ENCODE data around the gene KCNH2. TPM values are rescaled to one million over a fixed set of nuclear protein-coding genes. Genes with fewer than 3 reads are reported as not detected.

Gene KCNH2
- total RNA-seq, 4 donors from 2014 or later, result 0.70 TPM; not detected in 3

DNA sequence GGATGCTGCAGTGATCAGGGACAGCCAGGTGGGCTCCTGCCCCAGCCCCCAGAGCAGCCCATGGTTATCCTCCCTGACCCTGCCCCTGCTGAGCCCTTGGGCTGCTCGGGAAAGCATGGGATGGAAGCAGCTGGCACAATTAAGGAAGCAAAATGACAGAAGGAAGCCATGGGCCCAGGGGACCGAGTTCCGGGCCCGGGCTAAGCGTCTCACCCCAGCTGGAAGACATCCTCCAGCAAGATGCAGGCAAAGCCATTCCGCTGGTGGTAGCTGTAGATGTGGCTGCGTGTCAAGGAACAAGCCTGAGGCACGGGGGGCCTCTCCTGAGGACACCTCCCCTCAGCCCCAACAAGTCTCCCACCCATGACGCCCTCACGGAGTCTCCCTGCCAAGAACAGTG is 45.1 kb upstream of the KCNH2 start:
- TF ChIP-seq EP300 (IDR thresholded peaks at IDR 0.05), result no peak
- TF ChIP-seq POLR2AphosphoS5 (IDR thresholded peaks at IDR 0.05), result no peak
- TF ChIP-seq, protein P1, sequence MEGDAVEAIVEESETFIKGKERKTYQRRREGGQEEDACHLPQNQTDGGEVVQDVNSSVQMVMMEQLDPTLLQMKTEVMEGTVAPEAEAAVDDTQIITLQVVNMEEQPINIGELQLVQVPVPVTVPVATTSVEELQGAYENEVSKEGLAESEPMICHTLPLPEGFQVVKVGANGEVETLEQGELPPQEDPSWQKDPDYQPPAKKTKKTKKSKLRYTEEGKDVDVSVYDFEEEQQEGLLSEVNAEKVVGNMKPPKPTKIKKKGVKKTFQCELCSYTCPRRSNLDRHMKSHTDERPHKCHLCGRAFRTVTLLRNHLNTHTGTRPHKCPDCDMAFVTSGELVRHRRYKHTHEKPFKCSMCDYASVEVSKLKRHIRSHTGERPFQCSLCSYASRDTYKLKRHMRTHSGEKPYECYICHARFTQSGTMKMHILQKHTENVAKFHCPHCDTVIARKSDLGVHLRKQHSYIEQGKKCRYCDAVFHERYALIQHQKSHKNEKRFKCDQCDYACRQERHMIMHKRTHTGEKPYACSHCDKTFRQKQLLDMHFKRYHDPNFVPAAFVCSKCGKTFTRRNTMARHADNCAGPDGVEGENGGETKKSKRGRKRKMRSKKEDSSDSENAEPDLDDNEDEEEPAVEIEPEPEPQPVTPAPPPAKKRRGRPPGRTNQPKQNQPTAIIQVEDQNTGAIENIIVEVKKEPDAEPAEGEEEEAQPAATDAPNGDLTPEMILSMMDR (IDR thresholded peaks at IDR 0.05), result no peak
- no peak for TF ChIP-seq POLR2A (IDR thresholded peaks at IDR 0.05)
- DNase-seq (ENCODE audit: low spot score in 2 of 2), result no peak
- H3K4me3 ChIP-seq, result no peak overlapping the region
- H3K27ac ChIP-seq, result no peak overlapping the region
- no peaks in the 10 kb centered on the region for H3K36me3 ChIP-seq
- no peaks in the 10 kb centered on the region for H3K9me3 ChIP-seq
- H3K27me3 ChIP-seq, result peaks cover 28% of the 10 kb centered on the region
- peaks cover 27% of the 10 kb centered on the region for H3K4me1 ChIP-seq
- WGBS, result 92% methylated on average over 5 of the region's 10 CpGs

DNA sequence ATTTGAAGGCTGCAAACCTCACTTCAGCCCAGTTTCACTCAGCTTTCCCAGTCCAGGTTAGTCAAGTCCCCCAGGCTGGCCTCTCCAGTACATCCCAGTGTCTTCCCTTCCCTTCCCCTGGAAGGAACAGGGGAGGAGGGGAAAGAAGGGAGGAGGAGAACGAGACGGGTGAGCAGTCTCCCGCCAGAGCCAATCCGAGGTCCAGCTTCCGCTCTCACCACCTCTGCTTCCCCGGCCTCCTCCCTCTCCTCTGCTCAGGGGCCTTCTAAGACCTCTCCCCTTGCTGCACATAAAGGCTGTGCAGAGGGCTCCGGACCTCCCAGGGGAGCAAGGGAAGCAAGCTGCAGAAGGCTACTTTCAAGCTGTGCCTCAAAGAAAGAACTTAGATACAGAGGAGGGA is 42.1 kb upstream of the KCNH2 start:
- WGBS, result 52% methylated on average over 7 of the region's 7 CpGs
- Histone ChIP-seq H3K27ac (no peak overlapping the region), H3K4me3 (no peak overlapping the region), H3K9me3 (no peaks in the 10 kb centered on the region), H3K27me3 (peaks cover 51% of the 10 kb centered on the region), H3K36me3 (no peaks in the 10 kb centered on the region), H3K4me1 (peaks cover 21% of the 10 kb centered on the region)
- no peak for DNase-seq (ENCODE audit: low spot score in 2 of 2)
- TF ChIP-seq POLR2AphosphoS5 (IDR thresholded peaks at IDR 0.05) (no peak), POLR2A (IDR thresholded peaks at IDR 0.05) (no peak), EP300 (IDR thresholded peaks at IDR 0.05) (no peak)
- TF ChIP-seq, protein P1 (IDR thresholded peaks at IDR 0.05), result no peak

DNA sequence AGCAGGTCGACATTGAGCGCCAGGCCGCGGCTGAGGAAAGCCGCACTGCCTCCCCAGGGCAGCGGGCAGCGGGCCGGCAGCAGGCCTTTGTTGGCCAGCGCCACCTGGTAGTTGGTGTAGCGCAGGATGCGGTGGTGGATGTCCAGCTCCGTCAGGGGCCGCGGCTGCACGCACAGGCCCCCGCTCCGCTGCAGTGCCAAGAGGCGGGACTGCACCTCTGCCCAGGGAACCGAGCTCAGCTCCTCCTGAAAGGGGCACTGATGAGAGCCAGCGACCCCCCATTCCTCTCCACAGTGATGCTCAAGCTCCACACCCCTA is 41.0 kb upstream of the KCNH2 start:
- no peaks in the 10 kb centered on the region for H3K36me3 ChIP-seq
- TF ChIP-seq EP300 (IDR thresholded peaks at IDR 0.05), result no peak
- no peak for TF ChIP-seq POLR2AphosphoS5 (IDR thresholded peaks at IDR 0.05)
- TF ChIP-seq, protein P1 (IDR thresholded peaks at IDR 0.05), result no peak
- no peak for TF ChIP-seq POLR2A (IDR thresholded peaks at IDR 0.05)
- peak overlapping the region; percentile 43 for H3K4me3 ChIP-seq
- 42% methylated on average over 12 of the region's 20 CpGs for WGBS
- H3K27me3 ChIP-seq, result peaks cover 52% of the 10 kb centered on the region
- no peaks in the 10 kb centered on the region for H3K9me3 ChIP-seq
- H3K4me1 ChIP-seq, result peaks cover 29% of the 10 kb centered on the region
- H3K27ac ChIP-seq, result no peak overlapping the region
- DNase-seq (ENCODE audit: low spot score in 2 of 2), result no peak

DNA sequence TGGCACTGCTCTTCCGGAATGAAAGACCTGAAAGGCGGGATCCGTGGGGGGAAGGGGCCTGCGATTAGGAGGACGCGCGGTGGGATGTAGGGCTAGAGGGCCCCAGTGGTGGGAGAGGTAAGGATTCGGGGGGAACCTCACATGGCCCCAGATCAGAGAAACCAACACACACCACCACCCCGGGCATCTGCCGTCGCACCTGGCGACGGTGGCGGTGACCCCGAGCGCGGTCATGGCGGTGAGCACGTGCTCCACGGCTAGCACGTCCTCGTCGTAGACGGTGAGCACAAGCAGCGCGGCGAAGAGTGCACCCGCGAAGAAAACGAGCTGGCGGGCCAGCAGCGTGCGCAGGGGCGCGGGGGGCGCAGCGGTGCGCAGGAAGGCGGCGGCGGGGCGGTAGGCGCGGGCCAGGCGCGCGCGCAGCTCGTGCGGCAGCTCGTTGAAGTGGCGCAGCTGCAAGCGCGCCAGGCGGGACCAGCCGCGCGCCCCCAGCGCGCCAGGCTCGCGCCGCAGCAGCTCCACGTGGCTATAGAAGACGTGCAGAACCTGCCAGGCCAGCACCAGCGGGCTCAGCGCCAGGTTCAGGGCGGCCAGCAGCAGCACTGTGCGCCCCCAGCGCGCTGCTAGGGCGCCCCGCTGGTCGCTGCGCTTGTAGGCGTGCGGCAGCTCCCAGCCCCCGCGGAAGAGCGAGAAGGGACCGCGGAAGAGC is 40.5 kb upstream of the KCNH2 start:
- H3K9me3 ChIP-seq, result no peaks in the 10 kb centered on the region
- 5% methylated on average over 27 of the region's 82 CpGs for WGBS
- H3K4me3 ChIP-seq, result peak overlapping the region; percentile 43
- DNase-seq (ENCODE audit: low spot score in 2 of 2), result no peak
- no peak overlapping the region for H3K27ac ChIP-seq
- H3K4me1 ChIP-seq, result peaks cover 35% of the 10 kb centered on the region
- no peaks in the 10 kb centered on the region for H3K36me3 ChIP-seq
- no peak for TF ChIP-seq POLR2A (IDR thresholded peaks at IDR 0.05)
- TF ChIP-seq, protein P1 (IDR thresholded peaks at IDR 0.05), result no peak
- peaks cover 55% of the 10 kb centered on the region for H3K27me3 ChIP-seq

DNA sequence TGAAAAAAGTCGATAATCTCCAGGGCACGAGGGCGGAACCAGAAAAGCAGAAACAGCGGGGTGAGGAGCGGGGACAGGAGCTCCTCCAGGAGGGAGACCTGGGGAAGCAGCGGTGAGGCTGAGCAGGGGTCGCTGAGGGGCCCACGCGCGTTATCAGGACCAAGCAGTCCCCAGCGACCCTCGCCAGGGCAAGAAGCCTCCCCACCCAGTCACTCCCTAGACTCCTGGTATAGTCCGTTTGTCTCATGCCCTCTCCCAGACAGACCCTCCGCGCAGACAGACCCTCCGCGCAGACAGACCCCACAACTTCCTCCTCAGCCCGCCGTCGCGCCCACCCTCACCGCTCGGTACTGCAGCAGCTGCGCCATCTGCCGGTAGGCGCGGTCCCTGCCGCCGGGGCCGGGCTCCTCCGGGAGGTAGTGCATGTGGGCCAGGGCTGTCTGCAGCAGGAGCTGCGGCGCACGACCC is 39.9 kb upstream of the KCNH2 start:
- TF ChIP-seq POLR2A (IDR thresholded peaks at IDR 0.05), result no peak
- TF ChIP-seq, protein P1 (IDR thresholded peaks at IDR 0.05), result peak; percentile 70 to 98
- TF ChIP-seq POLR2AphosphoS5 (IDR thresholded peaks at IDR 0.05), result no peak
- no peak for TF ChIP-seq EP300 (IDR thresholded peaks at IDR 0.05)
- DNase-seq (ENCODE audit: low spot score in 2 of 2), result peak in 1 of 2 donors; percentile 82
- H3K27me3 ChIP-seq, result peaks cover 61% of the 10 kb centered on the region
- H3K4me3 ChIP-seq, result peak overlapping the region; percentile 43
- H3K4me1 ChIP-seq, result peaks cover 40% of the 10 kb centered on the region
- H3K9me3 ChIP-seq, result no peaks in the 10 kb centered on the region
- WGBS, result 5% methylated on average over 14 of the region's 34 CpGs
- H3K27ac ChIP-seq, result no peak overlapping the region
- H3K36me3 ChIP-seq, result no peaks in the 10 kb centered on the region

All from suprapubic skin (tissue), 4 donors.